Measurements from ENCODE around the gene ASXL2.
"Not testable (repeated sequence)": the region's sequence is repeated elsewhere in the genome, so short reads cannot be mapped to it uniquely, and the experiment has no call there.

Gene ASXL2

DNA sequence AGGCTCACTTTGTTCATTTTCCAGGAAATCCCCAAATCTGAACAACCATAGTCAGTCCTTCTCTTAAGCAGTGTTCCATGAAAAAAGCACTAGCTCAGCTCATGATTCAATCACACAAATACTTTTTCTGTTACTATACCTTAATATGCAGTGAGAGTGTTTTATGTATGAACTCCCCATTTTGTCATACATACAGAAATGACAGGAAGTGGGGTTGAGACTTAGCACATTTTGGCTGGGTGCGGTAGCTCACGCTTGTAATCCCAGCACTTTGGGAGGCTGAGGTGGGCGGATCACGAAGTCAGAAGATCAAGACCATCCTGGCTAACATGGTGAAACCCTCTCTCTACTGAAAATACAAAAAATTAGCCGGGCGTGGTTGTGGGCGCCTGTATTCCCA is 149.7 kb downstream of the ASXL2 start:
- no peak for FAIRE-seq

DNA sequence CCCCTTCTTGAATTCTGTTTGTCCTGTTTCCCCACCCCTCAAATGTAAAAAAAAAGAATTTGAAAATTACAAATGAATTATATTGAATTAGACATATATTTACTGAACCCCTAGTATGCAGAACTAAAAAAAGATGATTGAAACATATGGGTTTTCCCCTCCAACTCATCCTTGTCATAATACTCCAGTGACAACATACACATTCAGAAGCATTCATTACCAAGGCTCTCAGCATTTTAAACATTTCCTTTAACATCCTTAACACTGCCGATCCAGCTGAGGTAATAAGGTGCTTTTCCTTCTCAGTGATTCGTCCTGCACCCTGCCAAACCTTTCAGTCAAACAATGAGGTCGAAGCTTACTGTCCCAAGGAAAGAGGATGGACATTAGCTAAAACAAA is 151.8 kb downstream of the ASXL2 start:
- no peak for FAIRE-seq

DNA sequence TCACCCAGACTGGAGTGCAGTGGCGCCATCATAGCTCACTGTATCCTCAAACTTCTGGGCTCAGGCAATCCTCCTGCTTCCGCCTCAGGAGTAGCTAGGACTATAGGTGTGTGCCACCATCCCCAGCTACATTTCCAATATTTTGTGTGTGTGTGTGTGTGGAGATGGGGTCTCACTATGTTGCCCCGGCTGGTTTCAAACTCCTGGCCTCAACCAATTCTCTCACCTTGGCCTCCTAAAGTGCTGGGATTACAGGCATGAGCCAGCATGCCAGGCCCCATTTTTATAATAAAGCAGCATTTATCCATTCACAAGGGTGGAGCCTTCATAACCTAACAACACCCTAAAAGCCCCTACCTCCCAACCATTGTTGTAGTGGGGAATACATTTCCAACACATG is 152.4 kb downstream of the ASXL2 start:
- no peak for FAIRE-seq

DNA sequence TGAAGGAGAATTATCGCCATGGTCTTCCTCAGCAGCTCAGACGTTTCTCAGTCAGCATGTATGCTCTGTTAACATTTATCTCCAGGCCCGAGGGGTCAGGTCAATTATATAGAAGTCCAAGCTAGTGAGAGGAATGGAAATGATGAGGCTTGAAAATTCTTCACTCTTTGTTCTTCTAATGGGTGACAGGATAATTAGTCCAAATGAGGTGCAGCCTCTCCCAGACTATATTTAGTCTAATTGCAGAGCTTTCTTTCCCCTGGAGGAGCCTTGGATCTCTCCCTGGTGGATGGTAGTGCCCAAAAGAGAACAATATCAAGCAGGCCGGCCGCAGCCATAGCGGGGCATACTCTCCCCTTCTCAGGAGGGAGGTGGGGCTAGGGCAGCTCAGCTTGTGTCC is 153.5 kb downstream of the ASXL2 start:
- no peak for FAIRE-seq

DNA sequence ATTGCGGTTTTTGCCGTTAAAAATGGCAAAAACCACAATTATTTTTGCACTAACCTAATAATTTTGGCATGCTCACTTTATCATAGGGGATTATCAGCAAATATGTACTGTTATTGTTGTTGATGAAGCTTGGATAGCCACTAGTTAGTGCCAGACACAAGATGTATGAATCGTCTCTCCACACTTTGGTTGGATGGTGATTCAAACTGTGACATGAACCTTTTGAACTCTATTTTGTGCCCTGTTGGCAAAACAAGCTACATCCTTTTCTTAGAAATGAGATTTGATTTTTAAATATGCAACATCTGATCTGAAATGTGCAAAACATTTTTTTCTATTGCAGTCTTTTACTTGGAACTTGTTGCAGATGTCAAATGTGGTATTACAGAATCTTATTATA is 156.1 kb downstream of the ASXL2 start:
- no peak for FAIRE-seq

DNA sequence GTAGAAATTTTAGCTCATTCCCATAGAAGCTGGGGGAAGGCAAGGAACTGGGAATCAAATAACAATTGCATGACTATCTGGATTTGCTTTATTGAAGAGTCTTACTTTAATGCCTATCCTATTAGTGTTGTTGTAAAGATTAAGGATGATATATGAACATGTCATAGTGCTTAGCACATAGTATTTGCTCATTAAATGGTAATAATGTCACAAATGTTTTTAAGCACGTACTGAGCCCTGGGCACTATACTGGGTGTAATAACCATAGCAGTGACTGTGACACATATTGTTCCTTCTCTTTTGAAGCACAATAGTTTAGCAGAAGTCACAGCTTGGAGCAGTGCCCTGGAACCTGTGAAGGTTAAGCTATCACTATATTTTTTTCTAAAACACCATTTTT is 157.7 kb downstream of the ASXL2 start:
- FAIRE-seq, result no peak

DNA sequence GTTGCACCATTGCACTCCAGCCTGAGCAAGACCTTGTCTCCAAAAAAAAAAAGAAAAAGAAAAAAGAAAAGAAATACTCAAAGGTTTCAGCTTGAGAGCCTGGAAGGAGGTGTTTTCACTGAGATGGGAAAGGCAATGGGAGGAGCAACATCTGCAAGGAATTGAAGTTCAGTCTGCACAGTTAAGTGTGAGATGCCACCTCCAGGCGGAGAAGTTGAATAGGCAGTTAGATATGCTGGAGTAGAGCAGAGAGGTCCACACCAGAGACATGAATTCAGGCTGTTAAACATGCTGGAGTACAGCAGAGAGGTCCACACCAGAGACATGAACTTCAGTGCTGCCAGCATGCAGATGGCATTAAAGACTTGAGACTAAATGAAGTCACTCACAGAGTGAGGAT is 163.5 kb downstream of the ASXL2 start:
- no peak for FAIRE-seq

DNA sequence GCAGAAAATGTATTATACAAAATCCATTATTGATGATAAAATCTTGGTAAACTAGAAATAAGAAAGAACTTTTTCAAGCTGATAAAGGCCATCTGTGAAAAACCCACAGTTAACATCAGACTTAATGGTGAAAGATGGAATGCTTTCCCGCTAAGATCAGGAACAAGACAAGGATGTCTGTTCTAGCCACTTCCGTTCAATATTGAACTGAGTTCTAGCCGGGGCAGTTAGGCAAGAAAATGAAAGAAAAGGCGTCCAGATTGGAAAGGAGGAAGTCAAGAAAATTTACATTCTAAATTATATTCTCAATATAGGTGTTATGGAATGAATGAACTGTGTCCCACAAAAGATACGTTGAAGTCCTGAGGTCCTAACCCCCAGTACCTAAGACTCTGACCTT is 165.8 kb downstream of the ASXL2 start:
- FAIRE-seq, result no peak

DNA sequence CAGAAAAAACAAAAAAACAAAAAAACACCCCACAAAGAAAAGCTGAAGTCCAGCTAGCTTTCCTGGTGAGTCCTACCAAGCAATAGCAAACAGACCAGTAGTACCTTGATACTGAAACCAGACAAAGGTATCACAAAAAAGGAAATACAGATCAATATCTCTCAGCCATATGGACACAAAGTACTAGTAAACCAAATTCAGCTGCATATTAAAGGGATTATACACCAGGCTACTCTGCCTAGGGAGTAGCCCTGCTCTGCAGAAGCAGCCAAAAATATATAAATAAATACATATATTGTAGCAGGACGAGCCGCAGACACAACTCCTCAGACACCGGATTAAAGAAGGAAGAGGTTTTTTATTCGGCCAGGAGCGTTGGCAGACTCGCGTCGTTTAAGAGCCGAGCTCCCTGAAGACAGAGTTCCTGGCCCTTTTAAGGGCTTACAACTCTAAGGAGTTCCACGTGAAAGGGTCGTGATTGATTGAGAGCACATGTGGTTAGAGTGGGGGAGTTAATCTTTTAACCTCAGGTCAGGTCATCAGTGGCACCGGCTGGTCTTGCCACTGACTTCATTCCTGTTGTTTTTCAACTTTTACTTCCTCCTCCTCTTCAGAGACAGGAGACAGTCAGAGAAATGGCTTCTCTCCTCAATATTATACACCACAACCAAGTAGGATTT is 166.5 kb downstream of the ASXL2 start:
- FAIRE-seq, result no peak

DNA sequence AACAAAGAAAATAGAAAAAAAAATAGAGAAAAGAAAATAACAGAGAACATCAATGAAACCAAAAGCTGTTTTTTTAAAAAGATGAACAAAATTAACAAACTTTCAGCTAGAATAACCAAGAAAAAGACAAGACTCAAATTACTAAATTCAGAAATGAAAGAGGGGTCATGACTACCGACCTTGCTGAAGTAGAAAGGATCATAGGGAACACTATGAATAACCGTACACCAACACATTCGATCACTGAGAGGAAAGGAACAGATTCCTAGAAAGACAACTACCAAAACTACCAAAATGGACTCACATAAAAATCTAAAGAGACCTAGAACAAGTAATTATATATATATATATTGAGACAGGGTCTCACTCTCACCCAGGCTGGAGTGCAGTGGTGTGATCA is 167.5 kb downstream of the ASXL2 start:
- no peak for FAIRE-seq

DNA sequence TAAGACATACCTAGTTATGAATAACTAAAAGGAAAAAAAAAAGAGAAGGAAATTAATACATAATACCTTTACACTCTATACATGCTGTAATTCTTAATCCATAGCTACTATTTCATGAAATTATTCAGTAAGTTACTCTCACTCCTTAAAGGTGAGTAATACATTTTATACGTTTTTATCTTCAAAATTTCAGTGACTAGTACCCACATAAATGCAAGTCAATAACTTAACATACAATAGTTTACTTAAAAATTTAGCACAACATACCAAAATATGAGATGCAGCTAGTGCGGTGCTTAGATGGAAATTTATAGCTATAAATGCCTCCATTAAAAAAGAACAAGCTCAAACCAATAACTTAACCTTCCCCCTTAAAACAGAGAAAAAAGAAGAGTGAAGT is 168.9 kb downstream of the ASXL2 start:
- FAIRE-seq, result no peak

DNA sequence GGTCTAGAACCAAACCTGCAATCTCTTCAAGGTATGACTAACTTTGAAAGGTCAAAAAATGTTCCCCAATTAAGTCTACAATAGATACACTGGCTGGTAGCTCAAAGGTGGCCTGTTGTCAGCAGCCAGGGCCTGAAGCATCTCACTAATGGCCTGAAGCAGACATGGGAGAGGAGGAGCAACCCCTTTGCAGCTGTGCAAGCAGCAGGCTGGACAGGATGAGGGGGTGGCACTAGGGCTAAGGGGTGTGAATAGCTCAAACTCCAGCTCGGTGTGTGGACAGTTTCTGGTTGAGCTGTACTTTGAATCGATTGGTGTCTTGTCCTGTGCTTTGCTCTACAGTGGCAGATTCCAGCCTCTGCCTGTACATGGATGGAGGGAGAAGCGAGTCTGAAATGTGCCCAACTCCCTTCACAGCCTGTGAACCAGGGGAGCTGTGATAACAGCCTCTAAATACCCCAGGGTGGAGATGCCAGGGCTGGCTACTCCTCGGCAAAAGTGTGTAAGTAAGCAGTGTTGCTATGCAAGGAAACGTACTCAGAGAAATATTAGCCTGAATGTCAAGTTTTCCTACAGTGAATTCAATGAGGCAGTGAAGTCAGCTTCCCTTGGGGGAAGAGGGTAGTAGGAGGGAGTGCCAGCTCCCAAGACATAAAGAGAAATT is 170.2 kb downstream of the ASXL2 start:
- no peak for FAIRE-seq

DNA sequence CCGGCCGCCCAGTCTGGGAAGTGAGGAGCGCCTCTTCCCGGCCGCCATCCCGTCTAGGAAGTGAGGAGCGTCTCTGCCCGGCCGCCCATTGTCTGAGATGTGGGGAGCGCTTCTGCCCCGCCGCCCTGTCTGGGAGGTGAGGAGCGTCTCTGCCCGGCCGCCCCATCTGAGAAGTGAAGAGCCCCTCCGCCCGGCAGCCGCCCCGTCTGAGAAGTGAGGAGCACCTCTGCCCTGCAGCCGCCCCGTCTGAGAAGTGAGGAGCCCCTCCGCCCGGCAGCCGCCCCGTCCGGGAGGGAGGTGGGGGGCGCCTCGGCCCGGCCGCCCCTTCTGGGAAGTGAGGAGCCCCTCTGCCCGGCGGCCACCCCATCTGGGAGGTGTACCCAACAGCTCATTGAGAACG is 172.7 kb downstream of the ASXL2 start:
- FAIRE-seq, result not testable (repeated sequence)

DNA sequence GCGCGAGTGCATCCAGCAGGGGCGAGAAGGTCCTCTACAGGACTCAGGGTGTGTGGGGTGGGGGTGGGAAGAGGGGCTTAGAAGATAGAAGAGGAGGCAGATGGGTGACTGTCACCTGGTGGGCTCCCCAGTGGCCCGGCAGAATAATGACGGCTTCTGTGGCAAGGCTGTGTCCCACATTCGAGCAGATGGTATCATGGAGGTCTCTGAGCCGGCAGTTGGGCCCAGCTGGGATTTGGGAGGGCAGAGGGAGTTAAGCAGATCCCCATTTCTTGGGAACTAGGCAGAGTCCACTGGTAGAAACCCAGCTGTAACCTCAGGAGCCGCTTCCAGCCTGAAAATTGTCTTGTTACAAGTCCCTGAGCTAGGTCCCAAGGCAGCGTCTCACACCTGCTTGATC is 176.5 kb downstream of the ASXL2 start:
- FAIRE-seq, result no peak

DNA sequence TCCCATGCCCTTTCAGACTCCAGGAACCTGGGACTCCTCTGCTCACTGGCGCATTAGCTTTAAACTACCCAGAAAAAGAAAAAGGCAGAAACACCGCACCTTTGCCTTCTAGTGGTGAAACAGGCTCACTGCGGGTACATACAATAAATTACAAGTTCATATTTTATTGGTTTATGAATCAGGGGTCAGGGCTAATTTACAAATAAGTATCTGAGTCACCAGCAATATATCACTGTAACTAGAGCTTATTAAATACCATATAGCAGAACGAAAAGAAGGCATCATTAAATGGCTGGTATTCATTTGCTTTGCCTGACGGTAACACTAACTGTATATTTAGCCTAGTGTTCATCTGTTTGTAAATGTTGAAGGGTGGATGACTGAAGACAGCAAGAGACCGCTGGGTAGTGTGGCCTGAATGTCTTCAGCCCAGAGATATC is 178.0 kb downstream of the ASXL2 start:
- FAIRE-seq, result no peak

DNA sequence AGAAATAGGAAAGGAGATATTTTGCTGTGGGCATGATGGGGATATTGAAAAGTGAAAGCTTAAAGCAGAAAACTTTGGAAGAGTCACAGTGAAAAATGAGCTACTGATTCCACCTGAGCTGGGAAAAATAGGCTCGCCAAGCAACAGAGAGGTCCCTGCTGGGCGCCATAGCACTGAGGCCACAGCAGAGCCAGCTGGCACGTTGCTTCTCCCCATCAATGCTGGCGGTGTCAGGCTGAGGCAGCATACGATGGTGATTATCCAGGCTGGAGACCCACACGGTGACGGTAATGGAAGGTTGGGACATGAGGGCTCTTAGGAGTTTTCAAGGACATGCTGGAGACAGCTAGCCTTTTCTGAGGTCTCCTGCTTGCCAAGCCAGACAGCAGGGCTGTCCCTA is 179.1 kb downstream of the ASXL2 start:
- FAIRE-seq, result no peak

DNA sequence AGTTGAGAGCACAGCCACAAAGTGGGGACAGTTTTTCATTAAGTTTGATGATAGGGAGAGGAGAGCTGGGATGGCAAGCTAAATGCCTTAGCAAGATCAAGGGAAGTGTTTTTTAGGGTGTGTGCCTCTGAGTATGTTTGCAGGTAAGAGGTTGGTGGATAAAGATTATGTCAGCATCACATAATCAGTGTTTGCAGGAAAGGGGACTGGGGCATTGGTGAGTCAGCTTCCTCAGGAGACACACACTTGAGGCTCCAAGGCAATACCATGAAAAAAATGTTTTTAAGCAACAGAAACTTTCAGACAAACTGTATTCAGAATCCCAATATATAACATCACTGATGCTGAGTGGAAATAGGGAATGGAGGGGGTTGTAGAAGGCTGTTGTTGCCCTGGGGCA is 179.5 kb downstream of the ASXL2 start:
- no peak for FAIRE-seq

DNA sequence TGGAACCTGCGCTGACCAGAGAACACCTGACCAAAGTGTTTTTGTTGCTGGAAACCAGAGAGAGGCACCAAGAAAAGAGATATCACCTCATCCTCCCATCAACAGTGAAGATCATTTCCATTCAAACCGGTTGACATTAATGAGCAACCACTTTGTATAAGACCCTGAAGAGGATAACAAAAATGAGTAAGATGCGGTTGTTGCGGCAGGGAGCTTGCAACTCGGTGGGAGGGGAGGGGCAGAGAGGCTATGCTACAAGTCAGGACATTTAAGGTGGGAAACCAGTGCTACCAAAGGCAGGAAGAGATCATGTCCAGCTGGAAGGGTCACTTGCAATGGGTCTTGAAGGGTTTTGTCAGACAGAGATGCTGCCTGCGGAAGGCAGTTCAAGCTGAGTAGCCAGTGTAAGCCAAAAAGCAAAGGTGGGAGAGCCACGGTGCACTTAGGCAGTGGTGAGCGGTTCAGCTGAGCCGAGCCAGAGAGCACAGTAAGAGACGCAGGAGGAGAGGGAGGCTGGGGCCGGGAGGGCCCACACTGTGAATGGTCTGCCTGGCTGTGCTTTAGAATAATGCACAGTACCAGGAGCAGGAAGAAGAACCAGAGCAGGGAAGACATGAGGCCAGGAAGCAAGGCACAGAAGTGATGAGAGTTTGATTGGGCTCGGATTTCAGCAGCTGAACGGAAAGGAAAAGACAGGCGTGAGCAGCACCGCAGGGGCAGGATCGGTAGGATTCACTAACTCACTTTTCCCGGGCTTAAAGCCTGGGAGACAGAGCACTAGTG is 180.5 kb downstream of the ASXL2 start:
- no peak for FAIRE-seq

DNA sequence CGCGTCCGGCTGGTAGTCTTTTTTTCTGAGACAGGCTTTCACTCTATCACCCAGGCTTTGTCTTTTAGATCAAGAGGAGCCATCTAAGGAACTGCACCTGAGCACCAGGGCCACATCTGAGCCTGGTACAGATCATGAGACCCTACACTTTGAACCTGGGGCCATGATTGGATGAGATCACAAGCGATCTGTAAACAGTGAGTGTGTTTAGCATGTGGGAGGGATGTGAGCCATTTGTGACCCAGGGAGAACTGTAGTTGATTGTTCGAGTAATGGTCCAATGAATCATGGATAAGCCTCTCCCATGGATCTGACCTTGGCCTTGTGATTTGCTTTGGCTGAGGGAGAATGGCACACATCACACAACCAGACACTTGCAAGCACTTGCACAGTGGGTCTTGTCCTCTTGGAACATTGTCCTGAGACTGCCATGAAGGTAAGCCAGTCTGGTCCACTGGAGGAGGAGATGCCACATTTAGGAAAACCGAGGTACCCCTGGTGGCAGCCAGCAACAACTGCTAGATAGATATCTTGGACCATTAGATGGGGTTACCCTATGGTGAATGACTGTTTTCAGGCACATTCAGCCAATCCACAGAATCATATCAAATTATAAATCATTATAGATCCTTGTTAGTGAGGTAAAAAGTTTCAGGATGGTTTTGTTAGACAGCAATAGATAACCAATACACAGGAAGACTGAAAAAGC is 185.4 kb downstream of the ASXL2 start:
- no peak for FAIRE-seq

DNA sequence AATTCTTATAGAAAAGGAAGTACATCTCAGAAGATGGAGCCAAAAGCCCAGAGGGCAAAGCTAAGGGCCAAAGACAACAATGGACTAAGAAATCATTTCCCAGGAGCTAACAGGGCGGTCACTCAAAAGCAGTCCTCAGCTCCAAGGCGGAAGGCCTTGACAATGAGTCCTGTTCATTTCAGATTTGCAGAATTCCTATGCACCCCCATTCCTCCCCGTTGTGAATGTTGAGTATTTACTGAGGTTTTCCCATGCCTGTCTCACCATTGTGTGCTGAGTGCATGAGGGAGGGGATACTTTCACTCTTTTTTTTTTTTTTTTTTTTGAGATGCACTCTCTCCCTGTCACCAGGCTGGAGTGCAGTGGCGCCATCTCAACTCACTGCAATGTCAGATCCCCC is 186.1 kb downstream of the ASXL2 start:
- no peak for FAIRE-seq

DNA sequence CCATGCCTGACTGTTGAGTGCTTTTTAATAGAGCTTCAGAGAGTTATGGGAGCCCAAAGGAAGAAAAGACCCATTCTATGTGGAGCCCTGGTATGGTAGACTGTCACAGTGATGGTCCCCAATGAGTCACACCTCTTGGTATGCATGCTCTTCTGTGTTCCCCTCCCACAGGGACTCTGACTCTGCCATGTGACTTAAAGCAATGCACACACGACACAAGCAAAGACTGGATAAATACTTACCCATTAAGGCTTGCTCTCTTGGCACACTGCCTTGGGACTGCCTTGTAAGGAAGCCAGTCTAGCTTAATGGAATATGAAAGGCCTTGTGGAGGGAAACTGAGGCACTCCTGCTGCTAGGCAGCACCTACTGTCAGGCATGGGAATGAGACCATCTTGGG is 188.2 kb downstream of the ASXL2 start:
- FAIRE-seq, result no peak

DNA sequence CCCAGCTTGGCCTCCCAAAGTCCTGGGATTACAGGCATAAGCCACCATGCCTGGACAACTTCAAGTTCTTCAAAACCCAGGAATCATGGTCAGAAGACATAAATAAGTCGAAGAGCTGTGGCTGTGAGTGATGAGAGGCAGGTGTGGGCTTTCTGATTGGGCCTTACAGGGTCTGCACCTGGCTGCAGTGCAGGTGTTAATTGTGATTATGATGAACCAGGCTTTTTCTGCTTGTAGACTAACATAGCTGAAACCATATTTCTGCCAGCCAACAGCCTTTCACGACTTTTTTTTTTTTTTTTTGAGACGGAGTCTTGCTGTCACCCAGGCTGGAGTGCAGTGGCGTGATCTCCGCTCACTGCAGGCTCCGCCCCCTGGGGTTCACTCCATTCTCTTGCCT is 190.1 kb downstream of the ASXL2 start:
- FAIRE-seq, result no peak

DNA sequence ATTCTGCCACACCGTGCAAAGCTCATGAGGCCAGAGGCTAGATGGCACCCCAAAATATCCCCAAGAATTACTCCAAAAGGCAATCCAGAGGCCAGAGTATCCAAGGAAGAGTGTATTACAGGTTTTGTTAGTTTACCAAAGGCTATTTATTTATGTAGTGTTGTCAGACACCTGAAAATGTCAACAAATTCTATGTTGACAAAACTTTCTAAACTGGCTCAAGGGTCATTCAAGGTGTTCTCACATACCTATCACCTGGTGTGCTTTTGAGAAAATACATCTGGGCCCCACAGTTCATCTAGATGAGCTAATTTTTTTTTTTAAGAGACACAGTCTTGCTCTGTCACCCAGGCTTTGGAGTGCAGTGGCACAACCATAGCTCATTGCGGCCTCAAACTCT is 192.5 kb downstream of the ASXL2 start:
- no peak for FAIRE-seq

Measured in endometrium (tissue), 2 donors.